Transverse colon (tissue), 4 donors: ENCODE results near the gene DLGAP1.

Experiments
- EP300 ChIP-seq: sonication (generic); formaldehyde crosslinking; IDR thresholded peaks from one replicate; pipeline ENCODE4 v1.6.1; 2017; ENCODE audit warnings: antibody characterized with exemption, low read depth
- POLR2A ChIP-seq: fragments of 450-650 bp; IDR thresholded peaks from one replicate; pipeline ENCODE4 v1.6.1; 2016; ENCODE audit warnings: antibody characterized with exemption, mild to moderate bottlenecking, moderate library complexity
- POLR2AphosphoS5 ChIP-seq, 3 donors: sonication (generic); formaldehyde crosslinking; IDR thresholded peaks; one replicate each; pipeline ENCODE4 v1.6.1; 2016; ENCODE audit warnings: antibody characterized with exemption in 3 of 3
- TF ChIP-seq, protein P1 (sequence below), 5 experiments: fragments of 200-600 bp in 3 of 5; fragments of 450-650 bp in 2 of 5; sonication (generic) in 3 of 5; IDR thresholded peaks; 1 replicate in 2 of 5; 2 replicates in 3 of 5; pipeline ENCODE4 v1.5.1; 2016 to 2017; ENCODE audit warnings: antibody characterized with exemption in 5 of 5, inconsistent platforms in 3 of 5, mild to moderate bottlenecking in 2 of 5, moderate library complexity in 1 of 5

DNA sequence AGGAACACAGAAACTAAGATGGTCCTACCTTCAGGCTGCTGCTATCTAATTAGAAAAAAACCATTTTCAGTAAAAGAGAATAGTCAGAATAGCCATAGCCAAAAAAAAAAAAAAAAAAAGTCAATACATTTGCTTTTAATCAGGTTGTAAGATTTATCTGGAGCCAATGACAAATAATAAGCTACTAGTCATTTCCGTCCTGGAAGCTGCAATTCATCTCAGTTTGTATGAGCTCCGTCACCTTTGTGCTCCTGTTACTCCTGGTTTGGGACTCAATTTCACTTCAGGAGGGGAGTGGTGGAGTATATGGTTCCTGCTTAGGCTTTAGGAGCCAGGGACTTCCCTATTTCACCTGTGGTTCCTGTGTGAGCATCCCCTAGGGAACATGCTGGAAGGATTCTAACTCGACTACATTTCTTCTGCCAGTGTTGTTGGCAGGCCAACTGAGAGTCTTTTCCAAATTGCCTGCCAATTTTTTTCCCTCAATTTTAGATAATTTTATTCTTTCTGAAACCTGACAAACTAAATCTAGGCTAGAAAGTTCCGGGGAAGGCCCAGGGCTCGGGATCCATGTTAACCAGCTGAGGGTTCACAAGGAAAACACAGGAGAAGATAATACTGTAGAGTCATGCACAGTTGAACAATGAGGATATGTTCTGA is 481.8 kb downstream of the DLGAP1 start:
- TF ChIP-seq POLR2A (no peak), POLR2AphosphoS5 (IDR thresholded peaks at IDR 0.05) (no peak), EP300 (no peak)
- TF ChIP-seq, protein P1, sequence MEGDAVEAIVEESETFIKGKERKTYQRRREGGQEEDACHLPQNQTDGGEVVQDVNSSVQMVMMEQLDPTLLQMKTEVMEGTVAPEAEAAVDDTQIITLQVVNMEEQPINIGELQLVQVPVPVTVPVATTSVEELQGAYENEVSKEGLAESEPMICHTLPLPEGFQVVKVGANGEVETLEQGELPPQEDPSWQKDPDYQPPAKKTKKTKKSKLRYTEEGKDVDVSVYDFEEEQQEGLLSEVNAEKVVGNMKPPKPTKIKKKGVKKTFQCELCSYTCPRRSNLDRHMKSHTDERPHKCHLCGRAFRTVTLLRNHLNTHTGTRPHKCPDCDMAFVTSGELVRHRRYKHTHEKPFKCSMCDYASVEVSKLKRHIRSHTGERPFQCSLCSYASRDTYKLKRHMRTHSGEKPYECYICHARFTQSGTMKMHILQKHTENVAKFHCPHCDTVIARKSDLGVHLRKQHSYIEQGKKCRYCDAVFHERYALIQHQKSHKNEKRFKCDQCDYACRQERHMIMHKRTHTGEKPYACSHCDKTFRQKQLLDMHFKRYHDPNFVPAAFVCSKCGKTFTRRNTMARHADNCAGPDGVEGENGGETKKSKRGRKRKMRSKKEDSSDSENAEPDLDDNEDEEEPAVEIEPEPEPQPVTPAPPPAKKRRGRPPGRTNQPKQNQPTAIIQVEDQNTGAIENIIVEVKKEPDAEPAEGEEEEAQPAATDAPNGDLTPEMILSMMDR (IDR thresholded peaks at IDR 0.05), result no peak
